Glutamatergic neuron (in vitro differentiated cells): ENCODE data around the gene CHN2. TPM values are rescaled to one million over a fixed set of nuclear protein-coding genes. Genes with fewer than 3 reads are reported as not detected.

Experiments
- DNase-seq: peaks from one replicate; pipeline ENCODE4 v3.0.0; 2022
- H3K27ac Mint-ChIP-seq: one replicate; pipeline ENCODE4 v1.8.0; 2020; ENCODE audit warnings: mild to moderate bottlenecking, mixed read lengths, inconsistent platforms; ENCODE audit not compliant: unreplicated experiment
- H3K27me3 Mint-ChIP-seq: one replicate; pipeline ENCODE4 v1.8.0; 2020; ENCODE audit warnings: mild to moderate bottlenecking, moderate library complexity, mixed read lengths, inconsistent platforms; ENCODE audit not compliant: unreplicated experiment
- H3K36me3 Mint-ChIP-seq: one replicate; pipeline ENCODE4 v1.8.0; 2020; ENCODE audit warnings: mild to moderate bottlenecking, mixed read lengths, inconsistent platforms; ENCODE audit not compliant: unreplicated experiment
- H3K4me1 Mint-ChIP-seq: one replicate; pipeline ENCODE4 v1.8.0; 2020; ENCODE audit warnings: mild to moderate bottlenecking, low read depth, mixed read lengths, inconsistent platforms; ENCODE audit not compliant: unreplicated experiment
- H3K4me3 Mint-ChIP-seq: one replicate; pipeline ENCODE4 v1.8.0; 2020; ENCODE audit warnings: mild to moderate bottlenecking, mixed read lengths, inconsistent platforms; ENCODE audit not compliant: unreplicated experiment
- H3K9me3 Mint-ChIP-seq: one replicate; pipeline ENCODE4 v1.8.0; 2020; ENCODE audit warnings: mild to moderate bottlenecking, moderate library complexity, mixed read lengths, inconsistent platforms; ENCODE audit not compliant: unreplicated experiment
- CTCF ChIP-seq: fragments of 200-600 bp; sonication (generic); IDR thresholded peaks from one replicate; pipeline ENCODE4 v1.5.0; 2021; ENCODE audit not compliant: partially characterized antibody, unreplicated experiment
- total RNA-seq: library from RNA; stranded (reverse); fragmentation: NEBNext Ultra II Directional; extraction: Animal tissue kit (Norgen Biotek cat#: 25700); gene quantifications from one replicate; pipeline ENCODE4 v1.2.1, GENCODE V29; 2021; ENCODE audit not compliant: unreplicated experiment

CHN2 gene
- total RNA-seq, 1 donor from 2014 or later, result 63.2 TPM

DNA sequence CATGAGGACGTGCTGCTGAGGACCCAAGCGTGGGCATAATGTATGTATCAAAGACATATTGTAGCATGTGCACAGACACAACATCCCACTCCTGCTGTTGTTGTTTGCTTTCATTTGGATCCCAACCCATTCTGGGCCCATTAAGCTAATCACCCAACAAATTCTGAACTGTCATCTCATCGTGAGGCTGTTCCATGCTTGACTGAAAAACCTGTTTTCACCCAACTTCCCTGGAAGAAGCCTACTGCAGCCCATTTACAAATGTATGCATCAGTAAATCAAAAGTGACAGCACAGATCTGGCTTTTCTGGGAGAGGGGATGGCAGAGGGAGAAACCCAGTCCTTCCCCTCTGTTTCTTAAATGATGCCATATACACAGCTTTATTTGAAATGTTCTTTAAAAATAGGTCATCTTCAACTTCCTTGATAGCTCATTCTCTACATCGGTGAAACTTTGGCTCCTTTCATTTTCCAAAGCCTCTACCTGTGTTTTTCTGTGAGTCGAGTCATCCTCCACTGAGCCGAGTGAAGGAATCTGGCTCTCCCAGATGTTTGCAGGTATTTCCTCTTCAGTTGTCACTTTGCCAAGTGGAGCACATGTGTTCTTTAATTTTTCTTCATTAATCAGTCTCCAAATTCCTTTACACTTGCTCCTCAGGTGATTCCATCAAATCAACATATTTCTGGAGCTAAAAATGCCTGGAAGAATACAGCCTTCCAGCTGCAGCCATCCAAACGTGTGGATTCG is 151.8 kb downstream of the CHN2 start:
- no peak for TF ChIP-seq CTCF
- H3K27ac Mint-ChIP-seq, result no peak overlapping the region
- no peak overlapping the region for H3K4me3 Mint-ChIP-seq
- H3K36me3 Mint-ChIP-seq, result no peaks in the 10 kb centered on the region
- H3K4me1 Mint-ChIP-seq, result peaks cover 23% of the 10 kb centered on the region
- H3K9me3 Mint-ChIP-seq, result peaks cover 2% of the 10 kb centered on the region
- H3K27me3 Mint-ChIP-seq, result peaks cover under 1% of the 10 kb centered on the region
- DNase-seq, result no peak

- H3K27me3 Mint-ChIP-seq, result peaks cover 3% of the 10 kb centered on the region
- H3K36me3 Mint-ChIP-seq, result no peaks in the 10 kb centered on the region
- no peak for DNase-seq
- H3K9me3 Mint-ChIP-seq, result peaks cover 4% of the 10 kb centered on the region
- H3K4me3 Mint-ChIP-seq, result no peak overlapping the region
- H3K27ac Mint-ChIP-seq, result no peak overlapping the region
- H3K4me1 Mint-ChIP-seq, result peaks cover 33% of the 10 kb centered on the region
- no peak for TF ChIP-seq CTCF
Measured at GRCh38 chr7:29349362-29349761, 154.8 kb downstream of the CHN2 start.

GRCh38 chr7:29350351-29350750 is 155.8 kb downstream of the CHN2 start:
- H3K4me3 Mint-ChIP-seq, result no peak overlapping the region
- no peak for TF ChIP-seq CTCF
- peaks cover 6% of the 10 kb centered on the region for H3K27me3 Mint-ChIP-seq
- peaks cover 39% of the 10 kb centered on the region for H3K4me1 Mint-ChIP-seq
- peaks cover 8% of the 10 kb centered on the region for H3K9me3 Mint-ChIP-seq
- no peak overlapping the region for H3K27ac Mint-ChIP-seq
- H3K36me3 Mint-ChIP-seq, result no peaks in the 10 kb centered on the region
- DNase-seq, result no peak

GRCh38 chr7:29352041-29352440 is 157.5 kb downstream of the CHN2 start:
- Mint-ChIP-seq H3K9me3 (peaks cover 6% of the 10 kb centered on the region), H3K4me1 (peaks cover 47% of the 10 kb centered on the region), H3K4me3 (no peak overlapping the region), H3K36me3 (no peaks in the 10 kb centered on the region), H3K27me3 (peaks cover 6% of the 10 kb centered on the region), H3K27ac (no peak overlapping the region)
- DNase-seq, result no peak
- no peak for TF ChIP-seq CTCF

GRCh38 chr7:29353810-29354209 is 159.2 kb downstream of the CHN2 start:
- Mint-ChIP-seq H3K4me1 (peaks cover 50% of the 10 kb centered on the region), H3K27ac (peak overlapping the region; percentile 10), H3K27me3 (peaks cover 6% of the 10 kb centered on the region)

More at GRCh38 chr7:29353810-29354209, 159.2 kb downstream of the CHN2 start:
- H3K4me3 Mint-ChIP-seq, result peak overlapping the region; percentile 73
- DNase-seq, result no peak
- no peak for TF ChIP-seq CTCF
- H3K9me3 Mint-ChIP-seq, result peaks cover 6% of the 10 kb centered on the region
- H3K36me3 Mint-ChIP-seq, result no peaks in the 10 kb centered on the region
